ENCODE data around the gene SLC19A1.

SLC19A1 gene

GRCh38 chr21:45493401-45494001, 48.7 kb downstream of the SLC19A1 start:
- DNase-seq (ENCODE audit: low read depth in 2 of 3, low spot score in 1 of 3), result no peak

GRCh38 chr21:45492765-45493164, 49.5 kb downstream of the SLC19A1 start:
- no peak for DNase-seq (ENCODE audit: low read depth in 2 of 3, low spot score in 1 of 3)

GRCh38 chr21:45491623-45492022, 50.6 kb downstream of the SLC19A1 start:
- DNase-seq (ENCODE audit: low read depth in 2 of 3, low spot score in 1 of 3), result no peak

- no peak for DNase-seq (ENCODE audit: low read depth in 2 of 3, low spot score in 1 of 3)
These were observed 51.2 kb downstream of the SLC19A1 start for GRCh38 chr21:45491056-45491455.

- no peak for DNase-seq (ENCODE audit: low read depth in 2 of 3, low spot score in 1 of 3)
These were observed 52.0 kb downstream of the SLC19A1 start for GRCh38 chr21:45490049-45490731.

- DNase-seq (ENCODE audit: low read depth in 2 of 3, low spot score in 1 of 3), result no peak
These were observed 52.6 kb downstream of the SLC19A1 start for GRCh38 chr21:45489722-45489982.

- no peak for DNase-seq (ENCODE audit: low read depth in 2 of 3, low spot score in 1 of 3)
These were observed 53.1 kb downstream of the SLC19A1 start for GRCh38 chr21:45488931-45489721.

- DNase-seq (ENCODE audit: low read depth in 2 of 3, low spot score in 1 of 3), result no peak
These were observed 54.2 kb downstream of the SLC19A1 start for GRCh38 chr21:45487891-45488600.

GRCh38 chr21:45487161-45487806, 55.0 kb downstream of the SLC19A1 start:
- no peak for DNase-seq (ENCODE audit: low read depth in 2 of 3, low spot score in 1 of 3)

- DNase-seq (ENCODE audit: low read depth in 2 of 3, low spot score in 1 of 3), result no peak
These were observed 55.6 kb downstream of the SLC19A1 start for GRCh38 chr21:45486443-45487160.

- DNase-seq (ENCODE audit: low read depth in 2 of 3, low spot score in 1 of 3), result no peak
These were observed 56.4 kb downstream of the SLC19A1 start for GRCh38 chr21:45485686-45486442.

GRCh38 chr21:45484318-45484717, 57.9 kb downstream of the SLC19A1 start:
- DNase-seq (ENCODE audit: low read depth in 2 of 3, low spot score in 1 of 3), result no peak

GRCh38 chr21:45482899-45483821, 59.1 kb downstream of the SLC19A1 start:
- DNase-seq (ENCODE audit: low read depth in 2 of 3, low spot score in 1 of 3), result peak in 1 of 3 donors; percentile 37

GRCh38 chr21:45481977-45482898, 60.0 kb downstream of the SLC19A1 start:
- DNase-seq (ENCODE audit: low read depth in 2 of 3, low spot score in 1 of 3), result no peak

GRCh38 chr21:45481566-45481965, 60.7 kb downstream of the SLC19A1 start:
- no peak for DNase-seq (ENCODE audit: low read depth in 2 of 3, low spot score in 1 of 3)

GRCh38 chr21:45480701-45481500, 61.3 kb downstream of the SLC19A1 start:
- no peak for DNase-seq (ENCODE audit: low read depth in 2 of 3, low spot score in 1 of 3)
